ENCODE measurements around the gene CYP2J2. TPM values are rescaled to one million over a fixed set of nuclear protein-coding genes. Genes with fewer than 3 reads are reported as not detected.

The CYP2J2 gene
- total RNA-seq, 1 donor from 2014 or later: 1.8 TPM

- no peaks in the 10 kb centered on the region for H3K79me2 ChIP-seq (ENCODE audit: insufficient read depth, low read length)
- H3K4me1 Mint-ChIP-seq (ENCODE audit: low read depth, unreplicated experiment): peaks cover 4% of the 10 kb centered on the region
- no peak overlapping the region for H3K27ac ChIP-seq (ENCODE audit: low read depth, low read length)
- no peaks in the 10 kb centered on the region for H3K9me3 ChIP-seq (ENCODE audit: insufficient read depth, low read depth, low read length)
- H3K4me3 Mint-ChIP-seq (ENCODE audit: unreplicated experiment): no peak overlapping the region
- H3K27ac Mint-ChIP-seq (ENCODE audit: unreplicated experiment): no peak overlapping the region
- no peak for TF ChIP-seq CTCF (IDR thresholded peaks at IDR 0.05; ENCODE audit: insufficient read depth, low read depth, low read length)
- no peak for TF ChIP-seq EZH2 (IDR thresholded peaks at IDR 0.05; ENCODE audit: insufficient read depth, low read length)
- H3K4me2 ChIP-seq (ENCODE audit: low read length): no peak overlapping the region
- FAIRE-seq (no peak), DNase-seq (ENCODE audit: low read depth) (peak; percentile 19)
- no peaks in the 10 kb centered on the region for H3K27me3 Mint-ChIP-seq (ENCODE audit: low read depth, unreplicated experiment)
- no peak overlapping the region for H2AFZ ChIP-seq (ENCODE audit: low read depth, low read length)
- no peaks in the 10 kb centered on the region for H3K36me3 ChIP-seq (ENCODE audit: insufficient read depth, low read length)
- no peak overlapping the region for H3K9ac ChIP-seq (ENCODE audit: low read length)
- H3K4me3 ChIP-seq (ENCODE audit: insufficient read depth, low read depth, low read length): no peak overlapping the region
- H4K20me1 ChIP-seq (ENCODE audit: insufficient read depth, low read length): no peaks in the 10 kb centered on the region
- H3K9me3 Mint-ChIP-seq (ENCODE audit: unreplicated experiment): no peaks in the 10 kb centered on the region
- no peaks in the 10 kb centered on the region for H3K4me1 ChIP-seq (ENCODE audit: insufficient read depth, low read length)
- H3K36me3 Mint-ChIP-seq (ENCODE audit: low read depth, unreplicated experiment): no peaks in the 10 kb centered on the region
- no peaks in the 10 kb centered on the region for H3K27me3 ChIP-seq (ENCODE audit: insufficient read depth, low read length)
Measured at GRCh38 chr1:59898927-59899326, 27.6 kb downstream of the CYP2J2 start.

DNA sequence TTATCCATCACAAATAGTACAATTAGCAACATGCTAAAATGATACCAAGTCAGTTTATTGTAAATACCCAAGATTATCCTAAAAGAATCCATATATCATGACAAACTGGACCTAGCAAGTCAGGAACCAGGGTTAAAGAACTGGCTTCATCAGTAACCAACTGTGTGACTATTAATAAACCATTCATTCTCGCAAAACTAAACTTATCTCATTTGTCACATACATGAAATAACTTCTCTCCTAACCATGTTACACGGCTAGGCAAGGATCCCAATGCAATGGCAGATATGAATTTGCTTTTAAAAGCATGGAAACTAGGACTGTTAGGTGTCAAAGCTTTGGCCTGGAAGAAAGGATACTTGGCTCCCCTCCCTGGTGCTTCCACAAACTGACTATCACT is 29.4 kb downstream of the CYP2J2 start:
- no peaks in the 10 kb centered on the region for H3K9me3 ChIP-seq (ENCODE audit: insufficient read depth, low read depth, low read length)
- no peak overlapping the region for H3K4me2 ChIP-seq (ENCODE audit: low read length)
- TF ChIP-seq EZH2 (IDR thresholded peaks at IDR 0.05; ENCODE audit: insufficient read depth, low read length) (no peak), CTCF (IDR thresholded peaks at IDR 0.05; ENCODE audit: insufficient read depth, low read depth, low read length) (no peak)
- no peak overlapping the region for H2AFZ ChIP-seq (ENCODE audit: low read depth, low read length)
- no peaks in the 10 kb centered on the region for H3K79me2 ChIP-seq (ENCODE audit: insufficient read depth, low read length)
- H3K36me3 ChIP-seq (ENCODE audit: insufficient read depth, low read length): no peaks in the 10 kb centered on the region
- FAIRE-seq (no peak), DNase-seq (ENCODE audit: low read depth) (no peak)
- H3K4me3 Mint-ChIP-seq (ENCODE audit: unreplicated experiment): no peak overlapping the region
- H3K27ac Mint-ChIP-seq (ENCODE audit: unreplicated experiment): no peak overlapping the region
- H3K27me3 ChIP-seq (ENCODE audit: insufficient read depth, low read length): no peaks in the 10 kb centered on the region
- H3K4me1 ChIP-seq (ENCODE audit: insufficient read depth, low read length): no peaks in the 10 kb centered on the region
- H3K4me1 Mint-ChIP-seq (ENCODE audit: low read depth, unreplicated experiment): peaks cover 4% of the 10 kb centered on the region
- no peaks in the 10 kb centered on the region for H3K36me3 Mint-ChIP-seq (ENCODE audit: low read depth, unreplicated experiment)
- H3K4me3 ChIP-seq (ENCODE audit: insufficient read depth, low read depth, low read length): no peak overlapping the region
- no peak overlapping the region for H3K27ac ChIP-seq (ENCODE audit: low read depth, low read length)
- H3K9ac ChIP-seq (ENCODE audit: low read length): no peak overlapping the region
- H3K27me3 Mint-ChIP-seq (ENCODE audit: low read depth, unreplicated experiment): no peaks in the 10 kb centered on the region
- H3K9me3 Mint-ChIP-seq (ENCODE audit: unreplicated experiment): no peaks in the 10 kb centered on the region
- no peaks in the 10 kb centered on the region for H4K20me1 ChIP-seq (ENCODE audit: insufficient read depth, low read length)

GRCh38 chr1:59892841-59893811 is 33.4 kb downstream of the CYP2J2 start:
- Histone ChIP-seq H3K4me1 (ENCODE audit: insufficient read depth, low read length) (no peaks in the 10 kb centered on the region), H3K36me3 (ENCODE audit: insufficient read depth, low read length) (no peaks in the 10 kb centered on the region), H2AFZ (ENCODE audit: low read depth, low read length) (no peak overlapping the region), H3K79me2 (ENCODE audit: insufficient read depth, low read length) (no peaks in the 10 kb centered on the region), H3K27ac (ENCODE audit: low read depth, low read length) (no peak overlapping the region), H3K4me2 (ENCODE audit: low read length) (no peak overlapping the region), H3K9ac (ENCODE audit: low read length) (no peak overlapping the region), H3K9me3 (ENCODE audit: insufficient read depth, low read depth, low read length) (no peaks in the 10 kb centered on the region), H3K4me3 (ENCODE audit: insufficient read depth, low read depth, low read length) (no peak overlapping the region), H3K27me3 (ENCODE audit: insufficient read depth, low read length) (no peaks in the 10 kb centered on the region), H4K20me1 (ENCODE audit: insufficient read depth, low read length) (no peaks in the 10 kb centered on the region)
- Mint-ChIP-seq H3K4me1 (ENCODE audit: low read depth, unreplicated experiment) (no peaks in the 10 kb centered on the region), H3K27ac (ENCODE audit: unreplicated experiment) (no peak overlapping the region), H3K9me3 (ENCODE audit: unreplicated experiment) (peaks cover 10% of the 10 kb centered on the region), H3K4me3 (ENCODE audit: unreplicated experiment) (no peak overlapping the region), H3K27me3 (ENCODE audit: low read depth, unreplicated experiment) (no peaks in the 10 kb centered on the region), H3K36me3 (ENCODE audit: low read depth, unreplicated experiment) (no peaks in the 10 kb centered on the region)
- TF ChIP-seq EZH2 (IDR thresholded peaks at IDR 0.05; ENCODE audit: insufficient read depth, low read length) (no peak), CTCF (IDR thresholded peaks at IDR 0.05; ENCODE audit: insufficient read depth, low read depth, low read length) (no peak)
- no peak for DNase-seq (ENCODE audit: low read depth)
- FAIRE-seq: no peak
